Measurements from ENCODE around the gene SOBP.

Gene SOBP

DNA sequence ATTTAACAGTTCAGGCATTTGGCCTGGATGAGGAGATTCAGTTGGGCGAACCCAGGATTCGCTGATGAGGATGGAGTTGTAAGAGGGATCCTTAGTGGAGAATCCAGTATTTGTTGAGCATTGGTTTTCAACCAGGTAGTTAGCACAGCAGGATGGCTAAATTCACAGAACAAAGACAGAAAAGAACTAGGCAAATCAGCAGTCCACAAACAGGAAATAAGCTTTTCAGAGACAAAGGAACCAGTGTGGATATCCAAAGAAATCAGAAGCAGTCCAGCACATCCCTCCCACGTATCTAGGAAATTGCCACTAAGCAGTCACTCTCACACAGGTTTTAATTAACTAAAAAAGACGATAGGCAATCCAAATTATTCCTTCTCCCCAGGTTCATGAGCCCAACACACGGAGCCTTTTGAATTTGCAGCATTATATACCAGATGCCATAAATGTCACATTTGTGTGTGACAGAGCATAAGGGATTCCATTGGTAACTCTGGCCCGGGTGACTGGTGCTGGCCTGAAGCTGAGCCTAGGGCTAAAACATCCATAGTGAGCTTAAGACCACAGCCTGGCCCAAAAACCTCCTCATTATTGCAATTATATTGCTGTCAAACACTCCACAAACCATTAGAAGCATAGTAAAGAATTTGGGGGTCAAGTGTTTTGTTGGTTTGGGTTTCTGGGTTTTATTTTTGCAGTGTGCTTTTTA, 131.5 kb downstream of the SOBP start:
- no peak for DNase-seq

DNA sequence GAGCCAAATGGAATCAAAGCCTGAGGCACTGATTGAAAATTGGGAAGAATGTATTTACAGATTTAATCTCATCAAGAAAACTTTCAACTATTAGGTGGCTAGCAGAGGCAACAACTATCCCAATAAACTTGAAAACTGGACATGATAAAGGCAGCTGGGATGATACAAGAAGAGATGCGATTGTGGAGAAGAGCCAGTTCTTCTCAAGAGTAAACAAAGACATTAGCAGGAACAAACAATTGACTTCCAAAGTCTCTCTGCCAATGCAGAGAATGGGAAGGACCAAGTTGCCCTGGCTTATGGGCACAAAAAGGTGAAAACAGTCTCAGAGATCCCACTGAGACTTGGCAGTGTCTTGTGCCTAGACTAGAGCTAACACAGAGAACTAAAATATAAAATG, 132.4 kb downstream of the SOBP start:
- no peak for DNase-seq

DNA sequence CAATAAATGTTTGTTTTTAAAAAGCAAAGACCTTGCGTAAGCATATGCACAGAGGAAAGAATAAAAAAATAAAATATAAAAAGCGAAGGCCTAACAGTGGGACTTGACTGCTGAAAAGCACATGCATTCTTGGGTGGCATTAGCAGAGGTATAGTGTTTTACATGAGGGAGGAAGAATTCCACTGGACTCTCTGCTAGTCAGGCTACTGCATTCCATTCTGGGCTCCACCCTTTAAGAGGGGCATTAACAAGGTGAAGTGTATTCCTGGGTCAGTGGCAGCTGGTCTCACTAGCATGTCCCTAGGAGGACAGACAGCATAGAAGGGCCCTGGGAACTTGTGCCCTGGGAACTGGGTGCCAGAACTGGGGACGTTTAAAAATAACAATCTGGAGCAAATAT, 134.1 kb downstream of the SOBP start:
- no peak for DNase-seq

DNA sequence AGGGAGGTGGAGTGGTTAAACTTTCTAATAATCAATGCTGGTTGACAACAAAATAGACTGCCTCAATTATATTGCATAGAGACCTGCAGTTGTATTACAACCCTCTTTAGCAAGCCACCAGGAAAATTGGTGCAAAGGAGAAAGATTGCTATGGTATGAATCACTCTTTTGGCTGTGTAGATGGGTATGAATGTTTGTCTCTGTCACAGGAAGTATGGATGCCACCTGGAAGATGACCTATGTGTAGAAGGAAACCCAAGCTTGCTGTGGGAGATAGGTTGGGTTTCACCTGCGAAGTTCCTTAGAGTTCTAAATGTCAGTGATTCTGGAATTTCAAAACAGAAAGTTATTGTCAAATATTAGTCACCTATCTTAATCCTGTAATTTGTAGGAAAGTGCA, 134.6 kb downstream of the SOBP start:
- no peak for DNase-seq

DNA sequence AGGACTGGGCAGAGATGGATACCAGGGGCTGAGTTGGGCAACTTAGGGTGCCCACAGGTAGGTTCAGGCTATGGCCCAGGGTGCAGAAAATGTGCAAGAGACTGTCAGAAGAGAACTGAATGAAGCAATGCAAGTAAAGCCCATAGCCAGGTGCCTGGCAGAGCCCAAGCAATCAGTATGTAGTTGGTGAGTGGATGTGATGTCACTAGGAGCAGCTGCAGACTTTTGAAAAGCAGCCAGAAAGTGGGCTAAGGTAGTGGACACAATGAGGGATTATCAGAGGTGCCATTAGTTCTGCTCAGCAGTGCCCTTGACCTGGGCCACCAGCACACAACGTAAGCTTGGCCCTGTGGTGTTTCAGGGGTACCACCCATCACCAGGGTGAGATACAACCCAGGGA, 135.3 kb downstream of the SOBP start:
- no peak for DNase-seq

DNA sequence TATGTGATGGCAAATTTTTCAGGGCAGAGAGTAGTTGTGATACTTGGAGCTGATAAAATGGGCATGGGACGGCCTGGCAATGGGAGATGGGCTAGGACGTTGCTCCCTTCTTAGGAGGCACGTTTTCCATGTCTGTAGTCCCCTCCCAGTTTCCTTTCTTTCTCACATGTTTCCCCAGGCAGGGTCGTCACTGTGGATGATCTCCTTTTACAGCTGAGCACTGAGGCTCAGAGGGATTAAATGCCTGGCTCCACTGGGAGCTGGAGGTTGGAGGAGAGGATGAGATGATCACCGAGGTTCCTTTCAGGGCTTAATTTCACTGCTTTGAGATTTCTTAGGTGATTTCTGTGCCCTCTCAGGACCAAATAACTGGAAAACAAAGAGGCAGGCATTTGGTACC, 136.7 kb downstream of the SOBP start:
- DNase-seq = no peak

DNA sequence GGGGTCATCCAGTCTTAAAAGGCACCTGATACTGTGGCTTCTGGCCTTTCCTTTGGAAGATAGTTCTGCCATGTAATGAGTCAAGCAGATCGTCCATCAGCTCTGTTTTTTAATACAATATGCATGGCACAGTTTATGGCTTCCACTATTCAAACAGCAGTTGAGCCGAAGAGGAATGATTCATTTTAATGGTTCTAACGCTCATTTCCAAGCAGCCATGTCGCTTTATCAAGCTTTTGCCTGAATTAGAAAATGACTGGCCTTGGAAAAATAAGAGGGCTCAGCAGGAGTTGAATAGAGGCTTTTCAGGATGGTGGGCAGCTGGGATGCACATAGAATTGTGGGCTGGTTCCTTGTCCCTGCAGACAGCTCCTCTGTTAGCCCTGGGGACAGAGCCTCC, 138.1 kb downstream of the SOBP start:
- DNase-seq = no peak

DNA sequence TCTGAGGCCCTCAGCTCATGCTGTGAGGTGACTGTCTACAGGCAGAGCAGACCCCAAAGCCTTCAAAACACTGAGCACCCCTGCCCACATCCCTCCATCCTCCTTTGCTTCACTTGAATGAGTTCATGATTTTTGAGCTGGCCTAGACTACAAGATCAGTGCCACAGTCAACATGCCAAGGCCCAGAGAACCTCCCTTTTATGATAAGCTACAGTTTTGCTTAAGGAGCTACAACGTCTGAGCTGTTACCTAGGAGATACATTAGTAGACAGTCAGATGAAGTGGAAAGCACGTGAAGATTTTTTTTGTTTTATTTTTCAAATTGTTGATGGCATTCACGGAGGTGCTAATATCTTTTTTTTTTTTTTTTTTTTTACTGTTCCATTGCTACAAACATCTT, 139.0 kb downstream of the SOBP start:
- DNase-seq = no peak

DNA sequence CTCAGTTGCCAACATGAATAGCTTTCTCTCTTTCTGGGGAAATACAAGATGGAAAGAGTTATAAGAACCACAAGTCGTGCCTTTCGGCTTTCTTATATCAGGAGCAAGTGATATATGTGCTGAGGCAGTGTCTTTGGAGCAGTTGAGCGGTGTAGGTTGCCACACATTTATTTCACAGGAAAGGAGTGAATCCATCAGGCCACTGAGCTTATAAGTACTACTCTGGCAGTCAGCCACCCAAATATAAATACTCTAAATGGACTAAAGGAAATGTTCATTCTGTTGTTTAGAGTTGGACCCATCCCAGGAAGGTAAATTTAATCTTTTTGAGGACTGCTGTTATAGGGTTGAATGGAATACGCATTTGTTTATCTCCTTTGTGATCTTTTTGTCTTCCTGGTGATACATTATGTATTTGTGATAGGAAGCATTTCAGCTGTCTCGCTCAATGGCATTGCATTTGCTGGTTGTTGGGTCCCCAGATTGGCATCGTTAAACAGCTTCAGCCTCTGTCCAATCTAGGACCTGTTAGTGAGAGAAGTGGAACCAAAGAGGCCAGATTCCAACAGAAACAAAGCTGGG, 139.7 kb downstream of the SOBP start:
- DNase-seq = no peak

DNA sequence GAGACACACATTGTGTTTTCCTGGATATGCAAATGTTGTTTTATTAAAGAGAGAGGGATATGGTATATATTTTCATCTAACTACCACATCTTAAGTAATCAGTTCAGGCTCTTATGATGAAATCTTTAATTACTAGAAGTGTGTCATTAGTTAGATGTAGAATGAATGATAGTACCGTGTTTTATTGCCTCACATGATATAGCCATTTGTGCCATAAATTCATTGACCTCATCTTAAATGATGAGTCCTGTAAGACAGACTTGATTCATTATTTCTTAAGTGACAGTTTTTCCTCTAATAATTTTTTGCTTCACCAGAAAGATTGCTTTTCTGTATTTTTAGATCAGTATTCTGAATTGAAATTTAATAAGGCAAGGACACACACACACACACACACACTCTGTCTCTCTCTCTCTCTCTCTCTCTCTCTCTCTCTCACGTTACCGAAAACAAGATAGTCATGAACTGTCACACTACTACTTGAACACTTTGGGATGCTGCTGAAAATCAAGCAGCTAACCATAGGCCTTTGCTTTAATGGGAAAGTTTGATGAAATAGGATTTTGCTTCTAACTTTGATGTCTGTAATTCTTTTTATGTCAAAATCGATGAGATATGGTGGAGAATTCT, 140.5 kb downstream of the SOBP start:
- DNase-seq = no peak

DNA sequence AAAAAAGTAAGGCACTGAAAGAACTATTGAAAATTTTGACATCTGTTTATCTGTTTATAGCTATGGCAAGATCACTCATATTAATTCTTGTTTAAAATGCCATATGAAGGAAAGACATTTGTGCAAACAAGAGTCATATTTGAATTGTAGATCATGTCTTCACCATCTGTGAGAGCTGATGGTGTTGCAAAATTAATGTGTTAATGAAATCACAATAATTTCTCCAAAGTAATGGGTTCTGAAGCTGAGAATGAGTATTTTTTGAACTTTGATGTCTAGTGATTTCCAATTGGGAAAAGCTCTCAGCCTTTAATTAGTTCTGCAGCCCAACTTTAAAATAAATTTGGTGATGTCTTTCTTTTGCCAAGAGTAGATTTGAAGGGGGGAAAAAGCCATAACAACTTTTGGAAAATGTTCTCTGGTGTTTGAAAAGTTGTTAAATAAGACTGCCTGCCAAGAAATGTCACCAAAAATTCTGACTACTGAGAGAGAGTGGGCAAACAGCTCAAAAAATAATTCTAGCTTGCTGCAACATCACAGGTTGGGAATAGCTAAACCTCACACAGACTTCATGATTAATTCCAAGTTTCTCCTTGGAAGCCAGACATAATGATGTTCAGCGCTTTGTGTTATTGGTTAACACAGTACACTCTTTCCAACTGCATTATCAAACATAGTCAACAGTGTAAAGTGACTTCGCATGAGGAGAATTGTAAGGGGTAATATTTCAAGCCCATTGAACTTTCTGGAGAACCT, 142.6 kb downstream of the SOBP start:
- DNase-seq = no peak

DNA sequence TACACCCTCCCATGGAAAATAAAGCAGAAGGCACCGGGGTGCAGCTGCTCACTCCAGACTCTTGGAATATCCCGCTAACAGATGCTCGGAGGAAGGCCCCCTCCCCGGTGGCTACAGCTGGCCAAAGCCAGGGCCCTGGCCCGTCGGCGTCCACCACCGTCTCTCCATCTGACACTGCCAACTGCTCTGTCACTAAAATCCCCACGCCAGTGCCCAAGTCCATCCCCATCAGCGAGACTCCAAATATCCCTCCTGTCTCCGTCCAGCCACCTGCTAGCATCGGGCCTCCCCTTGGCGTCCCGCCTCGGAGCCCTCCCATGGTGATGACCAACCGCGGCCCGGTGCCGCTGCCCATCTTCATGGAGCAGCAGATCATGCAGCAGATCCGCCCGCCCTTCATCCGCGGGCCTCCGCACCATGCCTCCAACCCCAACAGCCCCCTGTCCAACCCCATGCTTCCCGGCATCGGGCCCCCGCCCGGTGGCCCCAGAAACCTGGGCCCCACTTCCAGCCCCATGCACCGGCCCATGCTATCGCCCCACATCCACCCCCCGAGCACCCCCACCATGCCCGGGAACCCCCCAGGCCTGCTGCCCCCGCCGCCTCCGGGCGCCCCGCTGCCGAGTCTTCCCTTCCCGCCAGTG, 143.9 kb downstream of the SOBP start:
- DNase-seq = no peak

DNA sequence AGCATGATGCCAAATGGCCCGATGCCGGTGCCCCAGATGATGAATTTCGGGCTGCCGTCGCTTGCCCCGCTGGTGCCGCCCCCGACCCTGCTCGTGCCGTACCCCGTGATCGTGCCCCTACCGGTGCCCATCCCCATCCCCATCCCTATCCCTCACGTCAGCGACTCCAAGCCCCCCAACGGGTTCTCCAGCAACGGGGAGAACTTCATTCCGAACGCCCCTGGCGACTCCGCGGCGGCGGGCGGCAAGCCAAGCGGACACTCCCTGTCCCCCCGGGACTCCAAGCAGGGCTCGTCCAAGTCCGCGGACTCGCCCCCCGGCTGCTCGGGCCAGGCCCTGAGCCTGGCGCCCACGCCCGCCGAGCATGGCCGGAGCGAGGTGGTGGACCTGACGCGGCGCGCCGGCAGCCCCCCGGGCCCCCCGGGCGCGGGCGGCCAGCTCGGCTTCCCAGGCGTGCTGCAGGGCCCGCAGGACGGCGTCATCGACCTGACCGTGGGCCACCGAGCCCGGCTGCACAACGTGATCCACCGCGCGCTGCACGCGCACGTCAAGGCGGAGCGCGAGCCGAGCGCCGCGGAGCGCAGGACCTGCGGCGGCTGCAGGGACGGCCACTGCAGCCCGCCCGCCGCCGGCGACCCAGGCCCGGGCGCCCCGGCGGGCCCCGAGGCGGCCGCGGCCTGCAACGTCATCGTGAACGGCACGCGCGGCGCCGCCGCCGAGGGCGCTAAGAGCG, 144.6 kb downstream of the SOBP start:
- no peak for DNase-seq

DNA sequence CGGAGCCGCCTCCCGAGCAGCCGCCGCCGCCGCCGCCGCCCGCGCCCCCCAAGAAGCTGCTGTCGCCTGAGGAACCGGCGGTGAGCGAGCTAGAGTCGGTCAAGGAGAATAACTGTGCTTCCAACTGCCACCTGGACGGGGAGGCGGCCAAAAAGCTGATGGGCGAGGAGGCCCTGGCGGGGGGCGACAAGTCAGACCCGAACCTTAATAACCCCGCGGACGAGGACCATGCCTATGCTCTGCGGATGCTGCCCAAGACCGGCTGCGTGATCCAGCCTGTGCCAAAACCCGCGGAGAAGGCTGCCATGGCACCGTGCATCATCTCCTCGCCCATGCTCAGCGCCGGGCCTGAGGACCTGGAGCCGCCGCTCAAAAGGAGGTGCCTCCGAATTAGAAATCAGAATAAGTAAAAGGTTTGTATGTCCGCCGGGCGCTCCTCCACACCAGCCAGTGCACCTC, 145.2 kb downstream of the SOBP start:
- no peak for DNase-seq

DNA sequence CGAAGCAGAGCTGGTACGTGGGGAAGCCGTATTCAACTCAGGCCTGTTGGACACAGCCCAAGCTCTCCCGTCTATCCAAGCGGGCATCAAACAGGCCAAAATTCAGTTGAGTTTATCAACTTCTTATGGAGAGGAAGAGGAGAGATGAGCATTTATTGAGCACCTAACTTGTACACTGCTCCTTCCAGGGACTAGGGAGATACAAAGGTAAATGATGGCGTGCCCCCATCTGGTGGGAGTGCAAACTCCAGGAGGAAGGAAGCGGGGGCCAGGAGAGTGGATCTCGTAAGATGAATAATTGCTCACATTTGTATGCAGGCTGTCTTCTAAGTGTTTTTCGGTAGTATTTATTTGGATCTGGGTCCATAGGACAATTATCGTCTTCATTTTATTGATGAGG, 146.6 kb downstream of the SOBP start:
- DNase-seq = no peak

DNA sequence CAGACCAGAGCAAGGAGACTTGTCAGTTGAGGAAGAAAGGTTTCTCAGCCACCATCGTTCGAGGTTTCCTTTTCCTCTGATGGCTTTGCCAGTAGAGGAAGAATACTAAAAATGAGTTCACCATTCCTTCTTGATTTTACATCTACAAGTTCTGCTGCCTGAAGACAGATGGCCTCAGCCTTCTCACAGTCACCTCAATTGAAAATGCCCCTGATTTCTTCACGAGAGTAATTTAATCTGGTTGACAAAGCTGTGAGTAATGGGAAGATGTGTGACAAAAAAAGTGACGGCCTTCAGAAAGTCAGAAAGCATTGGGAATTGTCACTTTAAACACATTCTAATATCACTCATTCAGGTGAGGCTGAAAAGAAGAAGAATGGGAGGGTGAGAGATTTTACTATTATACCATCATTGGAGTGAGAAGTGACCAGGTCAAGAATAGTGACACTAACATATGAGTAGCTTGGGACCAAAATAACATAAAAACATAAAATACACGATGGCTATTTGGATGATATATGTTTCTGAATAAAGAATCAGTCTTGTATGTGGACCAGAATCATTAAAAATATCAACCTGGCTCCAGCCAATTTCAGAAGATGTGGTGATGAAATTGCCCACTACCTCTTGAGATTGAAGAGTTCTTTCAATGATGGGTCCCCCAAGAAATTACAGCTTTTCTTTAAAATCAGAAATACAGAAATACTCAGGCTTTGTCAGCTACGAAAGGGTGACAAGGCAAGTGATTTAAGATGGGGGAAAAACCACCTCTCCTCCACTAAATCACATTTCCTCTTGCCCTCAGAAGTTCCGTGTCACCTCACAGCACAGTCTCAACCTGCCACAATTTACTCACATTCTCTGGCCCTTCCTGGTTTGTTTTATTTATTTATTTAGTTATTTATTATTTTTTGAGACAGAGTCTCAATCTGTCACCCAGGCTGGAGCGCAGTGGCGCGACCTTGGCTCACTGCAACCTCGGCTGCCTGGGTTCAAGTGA, 147.7 kb downstream of the SOBP start:
- no peak for DNase-seq

DNA sequence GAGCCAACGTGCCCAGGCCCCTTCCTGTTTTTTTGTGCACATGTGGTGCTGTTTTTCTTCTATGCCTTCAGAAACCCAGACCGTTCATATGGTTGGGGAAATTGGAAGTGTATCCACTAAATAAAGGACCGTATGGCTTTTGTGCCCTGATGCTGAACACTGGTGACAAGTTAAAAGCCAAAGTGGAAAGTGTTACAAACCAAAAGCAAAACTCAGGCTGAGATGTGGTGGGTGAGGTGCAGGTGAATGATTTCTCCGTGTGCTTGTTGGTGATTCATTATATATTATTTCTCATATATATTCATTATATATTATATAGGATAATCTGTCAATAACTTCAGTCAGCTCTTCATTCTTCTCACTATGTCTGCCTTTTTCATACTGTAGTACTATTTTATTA, 148.6 kb downstream of the SOBP start:
- DNase-seq = no peak

DNA sequence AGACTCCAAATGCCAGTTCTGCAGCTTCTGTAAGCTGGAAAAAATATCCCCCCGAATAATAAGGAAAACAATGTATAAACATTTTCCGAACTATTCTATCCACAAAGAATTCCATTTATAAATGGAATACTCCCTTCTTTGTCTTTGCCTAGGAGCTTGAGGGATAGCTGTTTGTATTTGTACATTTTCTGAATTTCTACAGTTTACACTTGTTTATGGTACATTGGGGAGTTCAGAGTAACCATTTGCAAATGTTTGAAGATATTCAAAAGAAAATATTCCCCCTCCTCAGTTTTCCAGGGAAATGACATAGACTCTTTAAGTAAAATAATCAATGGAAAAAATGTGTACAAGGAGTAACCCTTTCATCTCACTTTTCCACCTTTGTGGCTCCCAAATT, 149.6 kb downstream of the SOBP start:
- no peak for DNase-seq

DNA sequence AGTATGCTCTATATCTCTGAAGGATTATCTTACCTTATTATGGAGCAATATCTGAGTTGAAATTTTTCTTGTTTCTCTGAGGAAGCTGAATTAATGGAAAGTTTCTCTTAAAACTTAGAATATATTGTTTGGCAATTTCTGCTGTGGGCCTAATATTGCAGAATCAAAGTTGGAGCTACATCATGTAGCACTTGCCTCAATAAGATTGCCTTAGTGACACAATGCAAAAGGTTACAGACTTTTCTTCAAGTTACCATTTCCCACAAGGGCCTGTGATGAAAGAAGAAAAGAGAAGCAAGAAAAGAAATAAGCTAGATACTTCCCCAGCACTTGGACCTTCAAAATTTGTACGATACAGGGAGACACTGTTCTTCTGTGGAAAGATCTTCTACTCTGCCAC, 151.2 kb downstream of the SOBP start:
- DNase-seq = no peak

DNA sequence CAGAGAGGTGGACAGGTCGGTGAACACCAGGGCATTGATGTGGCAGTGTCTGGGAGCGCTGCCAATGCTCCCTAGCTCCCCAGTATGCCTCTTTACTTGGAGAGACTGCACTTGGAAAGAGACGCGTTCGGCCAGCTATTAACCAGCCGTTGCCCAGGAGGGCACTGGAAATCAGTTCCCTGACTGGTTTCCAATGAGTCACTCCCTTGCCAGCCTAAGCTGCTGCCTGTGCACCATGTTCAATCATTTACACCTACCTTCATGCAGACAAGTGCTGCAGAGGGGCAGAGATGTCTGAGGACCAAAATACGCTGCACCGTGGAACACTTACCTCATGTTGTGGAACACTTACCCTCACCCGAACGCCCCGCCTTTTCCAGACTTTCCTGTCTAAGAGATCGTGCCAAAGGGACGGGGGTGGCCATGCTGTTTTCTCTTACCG, 151.6 kb downstream of the SOBP start:
- DNase-seq = no peak
